ENCODE data around the gene OTUD7B. TPM values are rescaled to one million over a fixed set of nuclear protein-coding genes. Genes with fewer than 3 reads are reported as not detected.

The OTUD7B gene
- total RNA-seq, 1 donor: 15.1 TPM

GRCh38 chr1:149916193-149916897 lies 94.2 kb downstream of the OTUD7B start:
- no peak for TF ChIP-seq CTCF (IDR thresholded peaks at IDR 0.05; ENCODE audit: insufficient read depth, low read depth, low read length)
- no peak for DNase-seq (ENCODE audit: low read depth)
- peak overlapping the region; percentile 87 for H3K4me3 ChIP-seq (ENCODE audit: low read depth, low read length)

GRCh38 chr1:149915429-149916192 lies 94.9 kb downstream of the OTUD7B start:
- no peak overlapping the region for H3K4me3 ChIP-seq (ENCODE audit: low read depth, low read length)
- no peak for DNase-seq (ENCODE audit: low read depth)
- TF ChIP-seq CTCF (IDR thresholded peaks at IDR 0.05; ENCODE audit: insufficient read depth, low read depth, low read length): no peak

GRCh38 chr1:149914545-149914944 lies 96.0 kb downstream of the OTUD7B start:
- DNase-seq (ENCODE audit: low read depth): no peak
- TF ChIP-seq CTCF (IDR thresholded peaks at IDR 0.05; ENCODE audit: insufficient read depth, low read depth, low read length): no peak
- no peak overlapping the region for H3K4me3 ChIP-seq (ENCODE audit: low read depth, low read length)

- no peak overlapping the region for H3K4me3 ChIP-seq (ENCODE audit: low read depth, low read length)
- no peak for TF ChIP-seq CTCF (IDR thresholded peaks at IDR 0.05; ENCODE audit: insufficient read depth, low read depth, low read length)
- DNase-seq (ENCODE audit: low read depth): no peak
Observed at GRCh38 chr1:149906570-149907075, 103.9 kb downstream of the OTUD7B start.

- no peak for TF ChIP-seq CTCF (IDR thresholded peaks at IDR 0.05; ENCODE audit: insufficient read depth, low read depth, low read length)
- DNase-seq (ENCODE audit: low read depth): no peak
- no peak overlapping the region for H3K4me3 ChIP-seq (ENCODE audit: low read depth, low read length)
Observed at GRCh38 chr1:149903836-149904491, 106.6 kb downstream of the OTUD7B start.

GRCh38 chr1:149899460-149900284 lies 110.9 kb downstream of the OTUD7B start, which contains the start of gene BOLA1:
TSS of gene BOLA1 (plus strand) at chr1:149899568. CDS start at chr1:149900060, 492 bp downstream.
- TF ChIP-seq CTCF (IDR thresholded peaks at IDR 0.05; ENCODE audit: insufficient read depth, low read depth, low read length): no peak
- H3K4me3 ChIP-seq (ENCODE audit: low read depth, low read length): peak within 1 kb of the TSS; percentile 74
- peak; percentile 91 for DNase-seq (ENCODE audit: low read depth)
